ENCODE data around the gene MOSMO. TPM values are rescaled to one million over a fixed set of nuclear protein-coding genes. Genes with fewer than 3 reads are reported as not detected.
"Not testable (repeated sequence)": the region's sequence is repeated elsewhere in the genome, so short reads cannot be mapped to it uniquely, and the experiment has no call there.

MOSMO gene
- polyA plus RNA-seq, 4 donors: 17.6 to 25.2 (median 23.7) TPM

DNA sequence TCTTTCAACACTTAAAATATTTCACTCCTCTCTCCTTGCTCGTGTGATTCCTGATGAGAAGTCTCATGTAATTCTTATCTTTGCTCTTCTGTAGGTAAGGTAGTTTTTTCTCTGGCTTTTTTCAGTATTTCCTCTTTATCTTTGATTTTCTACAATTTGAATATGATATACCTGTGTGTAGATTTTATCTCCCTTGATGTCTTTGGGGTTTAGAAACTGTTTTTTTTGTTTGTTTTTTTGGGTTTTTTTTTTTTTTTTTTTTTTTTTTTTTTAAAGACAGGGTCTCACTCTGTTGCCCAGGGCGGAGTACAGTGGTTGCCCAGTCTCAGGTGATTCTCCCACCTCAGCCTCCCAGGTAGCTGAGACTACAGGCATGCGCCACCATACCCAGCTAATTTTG lies 26.6 kb downstream of the MOSMO start:
- no peak for DNase-seq (ENCODE audit: low read depth in 4 of 4, low spot score in 3 of 4)

DNA sequence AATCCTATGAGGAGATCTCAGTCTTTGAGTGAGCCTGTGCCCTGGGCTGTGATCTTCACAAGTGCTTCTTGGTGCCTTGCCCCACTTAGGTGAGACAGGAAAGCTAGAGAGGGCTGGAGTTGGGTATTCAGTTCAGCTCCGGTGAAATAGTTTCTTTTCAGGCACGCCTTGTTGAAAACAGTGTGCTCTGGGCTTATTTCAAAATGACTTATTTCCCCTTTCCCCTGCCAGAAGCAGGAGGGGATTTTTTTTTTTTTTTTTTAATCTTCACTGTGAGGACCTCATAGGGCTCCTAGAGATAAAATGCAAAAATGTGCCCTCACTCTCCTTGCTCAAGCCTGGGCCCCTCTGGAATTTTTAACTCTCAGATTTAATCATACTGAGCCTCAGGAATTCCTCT lies 27.2 kb downstream of the MOSMO start:
- no peak for DNase-seq (ENCODE audit: low read depth in 4 of 4, low spot score in 3 of 4)

DNA sequence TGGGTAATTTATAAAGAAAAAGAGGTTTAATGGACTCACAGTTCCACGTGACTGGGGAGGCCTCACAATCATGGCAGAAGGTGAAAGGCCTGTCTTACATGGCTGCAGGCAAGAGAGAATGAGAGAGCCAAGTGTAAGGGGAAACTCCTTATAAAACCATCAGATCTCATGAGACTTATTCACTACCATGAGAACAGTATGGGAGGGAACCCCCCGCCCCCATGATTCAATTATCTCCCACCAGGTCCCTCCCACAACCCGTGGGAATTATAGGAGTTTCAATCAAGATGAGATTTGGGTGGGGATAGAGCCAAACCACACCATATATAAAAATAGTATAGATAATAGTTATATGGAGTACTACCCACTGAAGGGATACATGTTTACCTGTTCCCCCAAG lies 36.0 kb downstream of the MOSMO start:
- not testable (repeated sequence) for DNase-seq (ENCODE audit: low read depth in 4 of 4, low spot score in 3 of 4)

DNA sequence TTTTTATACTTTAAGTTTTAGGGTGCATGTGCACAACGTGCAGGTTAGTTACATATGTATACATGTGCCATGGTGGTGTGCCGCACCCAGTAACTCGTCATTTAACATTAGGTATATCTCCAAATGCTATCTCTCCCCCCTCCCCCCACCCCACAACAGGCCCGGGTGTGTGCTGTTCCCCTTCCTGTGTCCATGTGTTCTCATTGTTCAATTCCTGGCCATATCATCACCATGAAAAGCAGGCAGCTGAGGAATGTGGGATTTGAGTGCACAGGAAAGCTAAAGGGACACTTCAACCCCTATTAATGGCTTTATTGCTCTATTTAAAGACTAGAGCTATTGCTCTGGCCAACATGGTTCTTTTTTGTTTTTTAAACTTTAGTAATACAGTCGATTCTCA lies 38.0 kb downstream of the MOSMO start:
- not testable (repeated sequence) for DNase-seq (ENCODE audit: low read depth in 4 of 4, low spot score in 3 of 4)

DNA sequence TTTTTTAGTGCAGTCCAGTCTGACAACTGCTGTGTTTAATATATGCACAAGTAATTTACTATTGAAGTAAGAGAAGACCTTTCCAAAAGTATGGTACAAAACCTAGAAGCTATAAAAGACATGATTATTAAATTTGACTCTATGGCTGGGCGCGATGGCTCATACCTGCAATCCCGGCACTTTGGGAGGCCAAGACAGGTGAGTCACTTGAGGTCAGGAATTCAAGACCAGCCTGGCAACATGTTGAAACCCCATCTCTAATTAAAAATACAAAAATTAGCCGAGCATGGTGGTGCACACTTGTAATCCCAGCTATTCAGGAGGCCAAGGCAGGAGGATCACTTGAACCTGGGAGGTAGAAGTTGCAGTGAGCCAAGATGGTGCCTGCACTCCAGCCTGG lies 43.1 kb downstream of the MOSMO start:
- DNase-seq (ENCODE audit: low read depth in 4 of 4, low spot score in 3 of 4): no peak

DNA sequence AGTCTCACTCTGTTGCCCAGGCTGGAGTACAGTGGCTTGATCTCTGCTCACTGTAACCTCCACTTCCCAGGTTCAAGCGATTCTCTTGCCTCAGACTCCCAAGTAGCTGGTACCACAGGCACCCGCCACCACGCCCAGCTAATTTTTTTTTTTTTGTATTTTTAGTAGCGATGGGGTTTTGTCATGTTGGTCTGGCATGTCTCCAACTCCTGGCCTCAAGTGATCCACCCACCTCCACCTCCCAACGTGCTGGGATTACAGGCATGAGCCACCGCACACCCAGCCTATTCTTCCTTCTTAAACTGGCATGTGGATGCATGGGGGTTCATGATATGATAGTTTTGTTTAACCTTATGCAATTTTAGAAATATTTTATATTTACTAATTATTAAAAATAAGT lies 45.1 kb downstream of the MOSMO start:
- no peak for DNase-seq (ENCODE audit: low read depth in 4 of 4, low spot score in 3 of 4)

DNA sequence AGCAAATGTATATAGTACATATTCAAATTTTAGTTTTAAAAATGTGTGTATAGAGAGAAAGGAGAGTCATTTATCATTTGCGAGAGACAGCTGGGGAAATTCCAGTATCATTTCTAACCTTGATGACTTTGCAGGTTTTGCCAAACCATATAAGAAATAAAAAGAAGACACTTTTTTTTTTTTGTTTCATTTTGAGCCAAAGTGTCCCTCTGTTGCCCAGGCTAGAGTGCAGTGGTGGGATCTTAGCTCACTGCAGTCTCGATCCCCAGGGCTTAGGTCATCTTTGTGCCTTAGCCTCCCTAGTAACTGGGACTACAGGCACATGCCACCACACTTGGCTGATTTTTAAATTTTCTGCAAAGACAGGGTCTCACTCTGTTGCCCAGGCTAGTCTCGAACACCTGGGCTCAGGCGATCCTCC lies 46.0 kb downstream of the MOSMO start:
- no peak for DNase-seq (ENCODE audit: low read depth in 4 of 4, low spot score in 3 of 4)

DNA sequence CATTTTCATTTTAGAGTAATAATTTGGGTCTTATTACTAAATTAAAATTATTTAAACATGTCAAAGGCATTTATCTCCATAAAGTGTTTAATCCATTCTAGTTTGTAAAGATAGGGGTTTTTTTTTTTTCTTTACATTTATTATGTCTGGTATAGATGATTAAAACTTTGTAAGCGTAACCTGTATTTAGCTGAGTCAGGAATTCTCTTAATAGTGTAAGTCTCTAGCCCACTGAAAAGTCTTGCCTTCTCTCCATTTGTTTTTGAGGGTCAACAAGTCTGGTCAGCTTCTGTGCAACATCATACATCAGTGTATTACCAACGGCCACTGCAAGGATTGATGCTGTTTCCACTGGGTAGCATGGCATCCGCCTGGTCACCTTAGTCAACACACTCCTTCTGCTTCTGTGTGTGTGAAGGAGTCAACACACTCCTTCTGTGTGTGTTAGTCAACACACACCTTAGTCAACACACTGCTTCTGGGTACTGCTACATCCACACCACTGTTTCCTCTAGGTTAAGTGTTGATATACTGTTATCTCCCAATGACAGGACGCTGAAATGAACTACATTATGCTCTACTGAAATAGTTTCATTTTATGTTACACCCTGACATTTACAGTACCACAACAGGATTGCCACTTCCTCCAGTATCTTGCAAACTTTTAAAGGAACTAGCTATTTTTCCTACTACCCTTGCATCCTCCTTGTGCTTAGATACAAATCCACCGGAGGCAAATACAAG lies 47.1 kb downstream of the MOSMO start:
- DNase-seq (ENCODE audit: low read depth in 4 of 4, low spot score in 3 of 4): no peak

DNA sequence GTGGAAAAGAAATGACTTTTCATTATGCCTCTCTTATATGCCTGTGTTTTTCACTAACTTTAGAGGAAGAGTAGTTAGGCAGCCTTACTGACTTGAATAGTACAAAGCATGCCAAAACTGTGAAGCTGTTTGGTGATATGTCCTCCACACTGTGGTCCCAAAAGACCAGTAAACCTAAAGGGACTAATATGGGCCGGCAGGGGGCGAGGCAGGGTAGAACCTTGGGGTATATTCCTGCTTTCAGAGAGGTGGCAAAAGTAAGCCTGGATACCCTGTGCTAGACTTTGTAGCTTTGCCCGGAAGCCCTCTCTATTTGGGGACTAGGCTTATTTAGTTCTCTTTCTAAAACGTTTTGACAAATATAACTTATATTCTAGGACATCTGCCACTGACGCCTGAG lies 48.0 kb downstream of the MOSMO start:
- no peak for DNase-seq (ENCODE audit: low read depth in 4 of 4, low spot score in 3 of 4)

DNA sequence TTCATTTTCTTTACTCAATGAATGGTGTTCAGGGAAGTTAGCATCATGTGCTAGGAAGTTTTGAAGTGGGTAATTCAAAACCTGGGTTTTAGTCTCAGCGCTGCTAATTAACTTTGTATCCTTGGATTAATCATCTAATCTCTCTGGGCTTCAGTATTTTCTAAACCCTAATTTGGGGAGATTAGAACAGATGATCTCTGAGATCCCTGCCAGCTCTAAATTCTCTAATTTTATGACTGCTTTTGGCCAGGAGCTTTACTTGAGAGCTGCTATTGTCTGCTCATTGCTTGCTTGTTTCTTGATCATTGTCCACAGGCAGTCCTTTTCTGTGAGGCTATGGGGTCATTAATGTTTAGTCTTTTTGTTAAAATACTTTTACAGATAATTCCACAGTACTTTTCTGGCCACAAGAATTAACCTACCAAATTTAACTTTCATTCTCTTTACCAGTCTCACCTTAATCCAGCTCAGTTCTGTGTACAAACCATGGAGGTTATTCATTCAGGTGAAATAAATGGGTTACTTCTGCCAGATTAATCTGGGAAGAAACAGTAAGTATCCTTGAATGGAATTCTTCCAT lies 56.1 kb downstream of the MOSMO start:
- DNase-seq (ENCODE audit: low read depth in 4 of 4, low spot score in 3 of 4): no peak

DNA sequence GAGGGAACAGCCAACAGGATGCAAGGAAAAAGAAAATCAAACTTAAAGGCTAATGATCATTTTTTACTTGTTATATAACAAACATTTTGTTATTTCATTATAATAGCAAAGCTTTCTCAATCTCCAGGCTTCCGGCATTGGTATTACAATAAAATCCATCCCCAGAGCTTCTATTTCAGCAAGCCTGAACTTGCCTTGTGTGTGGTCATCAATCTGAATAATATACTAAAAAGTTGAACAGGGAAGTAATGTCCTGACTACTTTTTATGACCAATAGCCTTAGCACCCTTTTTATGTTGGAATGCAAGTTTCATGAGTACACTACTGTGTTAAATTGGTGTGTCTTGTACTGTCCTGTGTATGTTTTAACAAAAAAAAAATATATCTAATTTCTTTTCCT lies 57.3 kb downstream of the MOSMO start:
- DNase-seq (ENCODE audit: low read depth in 4 of 4, low spot score in 3 of 4): no peak

DNA sequence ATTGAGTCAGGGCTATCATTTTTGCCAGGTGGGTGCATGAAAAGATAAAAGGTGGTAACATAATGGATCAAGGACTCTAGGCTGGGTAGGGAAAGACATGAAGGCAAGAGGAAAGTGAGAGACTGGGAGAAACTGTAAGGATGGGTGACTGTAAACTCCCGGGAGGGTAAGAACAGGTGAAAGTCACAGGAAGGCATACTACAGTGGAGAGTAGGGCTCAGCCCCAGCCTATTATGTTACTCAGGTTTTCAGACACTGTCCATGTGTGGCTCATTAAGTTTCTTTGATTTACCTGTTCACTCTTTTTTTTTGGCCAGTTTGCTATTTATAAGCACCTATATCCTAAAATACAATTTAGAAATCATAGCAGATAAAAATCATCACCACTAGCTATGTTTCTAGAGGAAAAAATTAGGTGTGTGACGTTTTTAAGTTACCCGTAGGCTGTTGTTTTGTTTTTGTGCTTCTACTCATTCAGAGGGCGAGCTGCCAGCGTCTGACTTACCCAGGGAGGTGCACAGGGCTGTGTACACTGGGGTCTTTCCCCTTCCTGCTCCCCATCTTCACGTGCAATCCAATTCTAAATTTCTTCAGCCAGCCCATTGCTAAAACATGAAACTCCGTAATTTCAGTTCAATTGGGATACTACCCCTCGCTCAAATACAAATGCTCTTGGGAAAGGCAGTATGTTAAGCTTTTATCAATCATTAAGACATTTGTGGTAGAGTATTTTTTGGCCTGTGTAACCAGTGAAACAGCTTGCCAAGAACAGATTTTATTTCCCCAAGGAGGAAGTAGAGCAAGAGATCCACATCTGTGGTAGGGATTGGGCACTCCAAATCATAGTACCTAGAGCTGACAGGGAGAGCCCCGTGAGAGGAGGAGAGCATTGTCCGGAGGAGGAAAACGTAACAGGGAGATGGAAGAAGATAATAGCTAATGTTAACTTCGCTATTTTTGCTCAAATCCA lies 62.7 kb downstream of the MOSMO start:
- no peak for DNase-seq (ENCODE audit: low read depth in 4 of 4, low spot score in 3 of 4)

DNA sequence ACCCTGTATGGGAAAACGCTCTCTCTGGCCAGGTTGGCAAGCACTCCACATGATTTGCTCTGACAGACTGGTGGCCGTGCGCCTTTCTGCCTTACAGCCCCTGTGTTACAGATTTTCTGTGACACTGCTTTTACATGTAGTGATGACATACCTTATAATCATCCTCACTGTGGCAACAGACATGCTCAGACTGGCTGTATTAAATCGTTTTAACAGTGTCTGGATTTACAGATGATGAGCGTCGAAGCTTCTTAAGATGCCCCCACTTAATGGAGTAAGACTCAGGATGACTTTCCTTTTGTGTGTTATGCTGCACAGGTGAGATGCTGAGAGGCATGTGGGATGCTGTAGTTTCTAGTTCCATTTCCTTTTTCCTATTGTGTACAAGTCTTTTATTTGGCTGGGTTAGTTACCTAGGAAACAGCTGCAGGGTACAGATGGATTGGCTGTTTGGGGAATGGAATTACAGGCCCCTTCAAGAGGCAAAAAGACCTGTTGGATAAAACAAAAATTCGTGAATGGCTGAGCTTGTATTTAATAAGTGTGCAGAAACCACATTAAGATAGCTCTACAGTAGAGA lies 63.5 kb downstream of the MOSMO start:
- DNase-seq (ENCODE audit: low read depth in 4 of 4, low spot score in 3 of 4): no peak

DNA sequence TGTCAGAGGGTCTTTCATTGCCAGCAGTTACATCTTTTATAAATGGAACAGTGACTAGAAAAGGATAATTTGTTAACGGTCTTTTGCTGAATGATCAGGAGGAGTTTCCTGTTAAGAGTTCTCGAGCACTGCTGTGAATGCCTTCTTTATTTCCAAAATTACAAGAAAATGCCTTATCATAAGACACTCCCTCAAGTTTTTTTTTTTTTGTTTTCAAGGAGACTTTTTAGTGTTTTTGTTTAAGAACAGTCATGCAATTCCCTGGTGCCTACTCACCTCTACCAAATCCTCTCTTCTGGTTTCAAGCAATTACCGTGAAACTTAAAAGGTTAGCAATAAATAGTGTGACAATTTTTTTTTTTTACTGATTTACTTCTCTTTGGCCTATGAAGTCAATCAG lies 65.4 kb downstream of the MOSMO start:
- no peak for DNase-seq (ENCODE audit: low read depth in 4 of 4, low spot score in 3 of 4)

DNA sequence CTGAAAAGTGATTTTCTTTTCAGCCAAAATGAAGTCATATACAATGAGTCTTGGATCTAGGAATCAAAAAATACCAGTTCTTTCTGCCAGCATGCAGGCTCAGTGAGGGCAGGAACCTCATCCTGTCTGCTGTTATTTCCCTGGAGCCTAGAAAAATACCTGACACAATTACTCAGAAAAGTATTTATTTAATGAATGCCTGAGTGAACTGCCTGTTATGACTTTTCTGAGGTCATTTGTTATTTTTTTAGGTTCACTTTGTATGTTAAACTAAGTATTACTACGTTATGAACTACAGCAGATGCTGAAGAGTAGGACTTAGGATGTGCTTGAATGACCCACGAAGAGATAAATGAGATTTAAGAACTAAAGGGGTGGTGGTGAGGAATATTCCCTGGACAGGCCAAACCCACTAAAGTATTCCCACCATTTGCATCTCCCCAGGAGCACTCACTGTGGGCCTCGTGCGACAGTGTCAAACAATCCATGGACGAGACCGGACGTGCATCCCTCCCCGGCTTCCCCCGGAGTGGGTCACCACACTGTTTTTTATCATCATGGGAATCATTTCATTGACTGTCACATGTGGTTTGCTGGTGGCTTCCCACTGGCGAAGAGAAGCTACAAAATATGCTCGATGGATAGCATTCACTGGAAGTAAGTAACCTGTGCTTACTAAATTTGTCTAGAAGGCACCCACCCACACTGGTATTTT lies 67.3 kb downstream of the MOSMO start:
- no peak for DNase-seq (ENCODE audit: low read depth in 4 of 4, low spot score in 3 of 4)

DNA sequence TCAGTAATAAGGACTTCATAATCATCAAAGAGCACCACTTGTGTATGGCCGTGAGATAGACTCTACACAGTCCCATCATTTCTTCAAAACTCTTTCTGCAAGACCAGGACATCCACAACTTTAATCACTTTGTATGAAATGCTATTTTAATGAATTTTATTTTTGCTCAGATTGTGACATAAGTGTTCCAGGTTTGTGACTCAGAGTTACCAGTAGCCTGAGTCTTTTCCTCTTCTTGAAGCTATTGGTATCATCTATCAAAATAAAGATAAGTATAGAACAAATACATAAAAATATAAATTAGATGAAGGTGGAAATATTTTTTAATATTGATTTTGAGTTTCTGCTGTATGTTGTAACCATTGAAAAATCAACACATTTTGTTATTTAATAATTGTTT lies 67.9 kb downstream of the MOSMO start:
- no peak for DNase-seq (ENCODE audit: low read depth in 4 of 4, low spot score in 3 of 4)

DNA sequence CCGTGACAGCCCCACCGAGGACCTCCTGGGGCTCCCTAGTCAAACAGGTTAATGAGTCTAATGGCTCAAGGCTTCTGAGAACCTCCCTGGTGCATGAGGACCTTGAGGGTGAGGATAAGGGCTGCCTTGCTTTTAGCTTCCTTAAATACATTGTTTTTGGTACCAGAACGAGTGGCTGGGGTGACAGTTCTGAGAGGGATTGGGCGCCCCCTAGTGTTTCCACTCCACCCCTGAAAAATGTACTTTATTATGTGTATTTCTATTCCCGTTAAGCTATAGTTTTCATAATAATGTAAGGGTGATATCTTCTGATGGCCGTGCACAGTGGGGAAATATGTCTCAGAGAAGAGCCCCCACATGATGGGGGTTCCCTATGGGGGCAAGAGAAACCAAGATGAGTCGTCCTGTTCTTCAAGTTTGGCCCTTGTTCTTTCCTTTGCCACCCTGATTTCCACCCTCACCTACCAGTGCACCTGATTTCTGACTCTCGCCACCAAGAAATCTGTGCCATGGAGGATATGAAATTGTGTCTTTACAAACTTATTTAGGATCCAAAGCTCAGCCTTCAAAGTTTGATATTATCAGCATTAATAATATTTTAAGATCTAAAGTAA lies 69.9 kb downstream of the MOSMO start:
- peak in 3 of 4 donors; percentile 22 to 25 (median 23) for DNase-seq (ENCODE audit: low read depth in 4 of 4, low spot score in 3 of 4)

DNA sequence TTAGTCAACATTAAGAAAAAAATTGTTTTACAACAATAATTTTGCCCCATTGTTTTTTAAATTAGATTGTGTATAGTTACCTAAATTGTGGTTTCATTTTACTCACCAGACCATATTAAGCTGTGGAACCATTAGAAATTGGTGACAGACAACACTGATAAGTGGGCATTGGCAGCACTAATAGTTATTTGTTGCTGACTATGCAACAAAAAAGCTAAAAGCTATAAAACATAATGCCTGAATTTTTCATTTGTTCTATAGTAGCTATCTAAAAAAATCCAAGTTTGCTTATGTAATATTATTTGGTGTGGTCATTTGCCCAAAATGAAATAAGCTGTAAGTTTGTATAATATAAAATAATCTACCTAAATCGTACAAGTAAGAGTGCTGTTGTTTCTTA lies 70.7 kb downstream of the MOSMO start:
- no peak for DNase-seq (ENCODE audit: low read depth in 4 of 4, low spot score in 3 of 4)

DNA sequence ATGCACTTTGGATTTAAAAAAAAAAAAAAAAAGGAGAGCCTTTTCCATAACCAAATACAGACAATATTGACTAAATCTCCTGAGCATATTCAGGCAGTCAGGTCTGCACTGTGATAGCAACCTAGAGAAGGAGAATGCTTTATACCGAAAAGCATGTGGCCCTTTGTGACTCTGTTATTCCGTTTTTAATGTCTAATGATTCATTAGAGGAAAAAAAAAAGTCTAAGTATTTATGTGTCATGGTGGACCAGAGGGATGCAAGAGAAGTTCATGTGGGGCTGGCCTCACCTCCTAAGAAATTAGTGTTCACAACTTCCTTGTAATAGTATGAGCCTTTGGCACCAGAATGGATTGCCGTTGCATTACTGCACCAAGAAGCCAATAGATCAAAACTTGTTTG lies 73.1 kb downstream of the MOSMO start:
- no peak for DNase-seq (ENCODE audit: low read depth in 4 of 4, low spot score in 3 of 4)

DNA sequence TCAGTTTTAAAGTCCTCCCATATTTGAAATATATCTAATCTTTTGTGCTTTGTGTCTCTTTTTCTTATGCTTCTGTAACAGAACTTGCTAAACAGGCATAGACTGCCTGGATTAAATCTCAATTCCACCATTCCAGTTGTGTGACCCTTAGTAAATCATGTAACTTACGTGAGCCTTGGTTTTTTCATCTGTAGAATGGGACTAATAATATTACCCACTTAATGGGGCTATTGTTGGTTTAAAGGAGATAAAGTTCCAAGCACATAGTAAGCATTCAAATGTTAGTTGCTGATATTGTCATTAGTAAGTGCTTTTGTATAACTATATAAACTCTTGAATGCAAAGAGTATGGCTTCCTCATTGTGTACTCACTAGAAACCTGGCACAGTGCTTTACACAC lies 78.5 kb downstream of the MOSMO start:
- DNase-seq (ENCODE audit: low read depth in 4 of 4, low spot score in 3 of 4): no peak
